IMR-90 (cell line): ENCODE results near the gene ADGRF1. TPM values are rescaled to one million over a fixed set of nuclear protein-coding genes. Genes with fewer than 3 reads are reported as not detected.

Experiments
- ATAC-seq: fragments of 200-7000 bp; cut with Tn5 transposase; 2 replicates; pipeline ENCODE4 v1.9.1; 2020; ENCODE audit warnings: low read depth, mild to moderate bottlenecking, moderate library complexity
- BruUV-seq: library from RNA; stranded (reverse); fragments of 400-500 nt; replicated peaks from 2 replicates; lab custom pipeline; 2021; lab: Mats Ljungman, UMichigan
- CTCF ChIA-PET: fragments of 300-600 bp; formaldehyde crosslinking; extraction: SDS; loops from one replicate; lab custom pipeline; 2021; ENCODE audit warnings: antibody characterized with exemption; lab: Yijun Ruan, JAX
- POLR2A ChIA-PET: fragments of 300-600 bp; sonication (Branson Sonifier 250); formaldehyde crosslinking; loops from one replicate; lab custom pipeline; 2022; ENCODE audit warnings: antibody characterized with exemption; ENCODE audit not compliant: unreplicated experiment; lab: Charles Lee
- DNase-seq: peaks from one replicate; pipeline ENCODE4 v3.0.0; 2013
- H2AFZ ChIP-seq: replicated peaks from 2 replicates; pipeline ENCODE3; 2013; ENCODE audit warnings: low read length, mild to moderate bottlenecking; ENCODE audit not compliant: poor library complexity
- H2AK5ac ChIP-seq: 2 replicates; pipeline ENCODE4 v1.6.1; 2013; ENCODE audit warnings: low read depth, low read length, inconsistent platforms
- H2AK9ac ChIP-seq: replicated peaks from 2 replicates; pipeline ENCODE3; 2013; ENCODE audit warnings: mild to moderate bottlenecking, low read depth, low read length, moderate library complexity; ENCODE audit not compliant: poor library complexity
- H2BK120ac ChIP-seq: 2 replicates; pipeline ENCODE4 v1.6.1; 2013; ENCODE audit warnings: low read depth, low read length, inconsistent platforms
- H2BK15ac ChIP-seq: 3 replicates; pipeline ENCODE4 v1.6.1; 2013; ENCODE audit warnings: low read depth, low read length, inconsistent platforms
- H2BK20ac ChIP-seq: 2 replicates; pipeline ENCODE4 v1.6.1; 2013; ENCODE audit warnings: low read depth, mild to moderate bottlenecking, inconsistent platforms, low read length, moderate library complexity
- H2BK5ac ChIP-seq: 2 replicates; pipeline ENCODE4 v1.6.1; 2013; ENCODE audit warnings: mild to moderate bottlenecking, low read depth, low read length, inconsistent platforms; ENCODE audit not compliant: poor library complexity, severe bottlenecking
- H3K14ac ChIP-seq: replicated peaks from 2 replicates; pipeline ENCODE4 v1.6.1; 2013; ENCODE audit warnings: low read depth, low read length, inconsistent platforms
- H3K18ac ChIP-seq: 2 replicates; pipeline ENCODE4 v1.6.1; 2013; ENCODE audit warnings: low read depth, low read length, control low read depth
- H3K23ac ChIP-seq: 2 replicates; pipeline ENCODE4 v1.6.1; 2013; ENCODE audit warnings: low read depth, low read length, inconsistent platforms
- H3K27ac ChIP-seq: 2 replicates; pipeline ENCODE4 v1.5.1; 2013; ENCODE audit warnings: mild to moderate bottlenecking, control low read depth, low read length; ENCODE audit not compliant: insufficient read depth
- H3K27me3 ChIP-seq: 2 replicates; pipeline ENCODE4 v1.6.1; 2013; ENCODE audit warnings: low read length; ENCODE audit not compliant: control insufficient read depth, insufficient read depth
- H3K36me3 ChIP-seq: 2 replicates; pipeline ENCODE4 v1.6.1; 2013; ENCODE audit warnings: low read length, mixed read lengths; ENCODE audit not compliant: control insufficient read depth, insufficient read depth
- H3K4ac ChIP-seq: 2 replicates; pipeline ENCODE4 v1.6.1; 2013; ENCODE audit warnings: low read depth, low read length, inconsistent platforms
- H3K4me1 ChIP-seq: 2 replicates; pipeline ENCODE4 v1.6.1; 2013; ENCODE audit warnings: low read length, mixed read lengths; ENCODE audit not compliant: control insufficient read depth, insufficient read depth
- H3K4me2 ChIP-seq: 2 replicates; pipeline ENCODE4 v1.6.1; 2013; ENCODE audit warnings: low read depth, mild to moderate bottlenecking, control low read depth, low read length, moderate library complexity
- H3K4me3 ChIP-seq: 2 replicates; pipeline ENCODE4 v1.5.1; 2013; ENCODE audit warnings: low read depth, mild to moderate bottlenecking, control low read depth, low read length, moderate library complexity; ENCODE audit not compliant: insufficient read depth
- H3K56ac ChIP-seq: 2 replicates; pipeline ENCODE4 v1.6.1; 2013; ENCODE audit warnings: low read length, inconsistent platforms; ENCODE audit not compliant: insufficient read depth; ENCODE audit errors: extremely low read depth
- H3K79me1 ChIP-seq, 2 experiments: 2 replicates each; pipeline ENCODE4 v1.6.1; 2013; ENCODE audit warnings: low read length in 2 of 2, inconsistent platforms in 1 of 2, low read depth in 1 of 2
- H3K9ac ChIP-seq: 2 replicates; pipeline ENCODE4 v1.6.1; 2013; ENCODE audit warnings: low read depth, low read length, control low read depth
- H3K9me1 ChIP-seq: 2 replicates; pipeline ENCODE4 v1.6.1; 2013; ENCODE audit warnings: low read length, inconsistent platforms; ENCODE audit not compliant: insufficient read depth
- H3K9me3 ChIP-seq: 2 replicates; pipeline ENCODE4 v1.6.1; 2013; ENCODE audit warnings: low read length; ENCODE audit not compliant: control insufficient read depth, insufficient read depth
- H4K20me1 ChIP-seq: 2 replicates; pipeline ENCODE4 v1.6.1; 2013; ENCODE audit warnings: low read length, inconsistent platforms; ENCODE audit not compliant: insufficient read depth
- H4K5ac ChIP-seq: 2 replicates; pipeline ENCODE4 v1.6.1; 2013; ENCODE audit warnings: mild to moderate bottlenecking, low read depth, low read length, control low read depth
- H4K8ac ChIP-seq, 2 experiments: 2 replicates each; pipeline ENCODE4 v1.6.1; 2013; ENCODE audit warnings: low read depth in 2 of 2, low read length in 2 of 2, control low read depth in 1 of 2, inconsistent platforms in 1 of 2
- H4K91ac ChIP-seq: 2 replicates; pipeline ENCODE4 v1.6.1; 2013; ENCODE audit warnings: low read depth, low read length, inconsistent platforms; ENCODE audit not compliant: insufficient read depth
- BHLHE40 ChIP-seq: fragments of 150-350 bp; IDR thresholded peaks from 2 replicates; pipeline ENCODE4 v1.6.1; 2016; ENCODE audit warnings: mild to moderate bottlenecking, low read depth, low read length
- CEBPB ChIP-seq: IDR thresholded peaks from 2 replicates; pipeline ENCODE4 v1.6.1; 2012; ENCODE audit warnings: low read depth, low read length, improper control_type of control experiment
- CHD1 ChIP-seq: IDR thresholded peaks from 2 replicates; pipeline ENCODE4 v1.6.1; 2012; ENCODE audit warnings: low read depth, low read length, improper control_type of control experiment
- ELK1 ChIP-seq: fragments of 150-350 bp; IDR thresholded peaks from 2 replicates; pipeline ENCODE4 v1.6.1; 2016; ENCODE audit warnings: low read depth, mild to moderate bottlenecking, low read length, moderate library complexity, borderline replicate concordance
- MAFK ChIP-seq: IDR thresholded peaks from 2 replicates; pipeline ENCODE4 v1.6.1; 2012; ENCODE audit warnings: low read depth, low read length, improper control_type of control experiment
- MXI1 ChIP-seq: IDR thresholded peaks from 2 replicates; pipeline ENCODE4 v1.6.1; 2012; ENCODE audit warnings: low read depth, mild to moderate bottlenecking, low read length, moderate library complexity, borderline replicate concordance
- NFE2L2 ChIP-seq: fragments of 150-350 bp; IDR thresholded peaks from 2 replicates; pipeline ENCODE4 v1.6.1; 2016; ENCODE audit warnings: low read depth, mild to moderate bottlenecking, low read length
- POLR2A ChIP-seq: IDR thresholded peaks from 2 replicates; pipeline ENCODE4 v1.6.1; 2012; ENCODE audit warnings: mild to moderate bottlenecking, low read depth, low read length
- RAD21 ChIP-seq: IDR thresholded peaks from 2 replicates; pipeline ENCODE4 v1.6.1; 2012; ENCODE audit warnings: low read length, improper control_type of control experiment
- RCOR1 ChIP-seq: IDR thresholded peaks from 2 replicates; pipeline ENCODE4 v1.6.1; 2012; ENCODE audit warnings: mild to moderate bottlenecking, low read length, improper control_type of control experiment; ENCODE audit not compliant: insufficient replicate concordance
- RFX5 ChIP-seq: IDR thresholded peaks from 2 replicates; pipeline ENCODE4 v1.8.0; 2012; ENCODE audit warnings: low read depth, mild to moderate bottlenecking, low read length, moderate library complexity
- SMC3 ChIP-seq: fragments of 150-350 bp; IDR thresholded peaks from 2 replicates; pipeline ENCODE4 v1.6.1; 2016; ENCODE audit warnings: low read depth, mild to moderate bottlenecking, antibody characterized with exemption, low read length, moderate library complexity
- WGBS, 2 experiments: methylation state at CpG; one replicate each; pipeline versions ENCODE4 v1.1.5 to v1.1.7; 2013; ENCODE audit warnings: missing lambda C conversion rate in 2 of 2; ENCODE audit not compliant: insufficient read length in 1 of 2; ENCODE audit errors: extremely low coverage in 2 of 2; 5-methylcytosine and 5-hydroxymethylcytosine counted together
- dilution Hi-C: fragments of 300-500 bp; cut with HindIII; formaldehyde crosslinking; loops from one replicate; pipeline ENCODE4 v1.14.3; 2018; ENCODE audit warnings: low sequenced_read_pairs; ENCODE audit not compliant: unreplicated experiment
- in situ Hi-C: fragments of 300-500 bp; cut with MboI; formaldehyde crosslinking; loops from 3 replicates; pipeline ENCODE4 v1.14.3; 2019; ENCODE audit warnings: low sequenced_read_pairs, inconsistent platforms, mixed read lengths
- intact Hi-C: fragments of 100-400 bp; cut with micrococcal nuclease; formaldehyde crosslinking; loops from 2 replicates; pipeline ENCODE4 v1.10.0; 2022
- polyA plus RNA-seq, 3 experiments: library from polyadenylated mRNA; depleted of rRNA; stranded (reverse); fragments of >200 nt; gene quantifications; 2 replicates each; pipeline ENCODE4 v1.2.3, GENCODE V29; 2012; ENCODE audit warnings: low replicate concordance in 1 of 3
- total RNA-seq: library from RNA; depleted of rRNA; stranded (reverse); fragments of >200 nt; gene quantifications from 2 replicates; pipeline ENCODE4 v1.2.3, GENCODE V29; 2012
- TF ChIP-seq, protein P1 (sequence below): fragments of 150-350 bp; IDR thresholded peaks from 2 replicates; pipeline ENCODE4 v1.6.1; 2017; ENCODE audit warnings: mild to moderate bottlenecking, antibody characterized with exemption, low read length, low read depth

ADGRF1 gene
- total and polyA plus RNA-seq, 2 of the 4 experiments (the other 2 are of a cell fraction), result not detected

DNA sequence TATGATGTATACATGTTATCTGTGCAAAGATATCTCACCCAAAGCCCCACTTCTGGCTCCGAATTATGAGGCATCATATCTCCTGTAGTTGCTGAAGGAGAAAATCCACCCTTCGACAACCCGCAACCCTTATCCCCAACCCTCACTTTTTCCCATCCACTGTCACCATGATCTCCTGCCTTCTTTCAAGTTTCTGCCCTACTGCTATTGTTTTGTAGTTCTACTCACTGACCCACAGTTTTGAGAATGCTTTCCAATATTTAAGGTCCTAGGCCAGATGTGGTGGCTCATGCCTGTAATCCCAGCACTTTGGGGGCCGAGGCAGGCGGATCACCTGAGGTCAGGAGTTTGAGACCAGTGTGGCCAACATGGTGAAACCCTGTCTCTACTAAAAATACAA lies 22.2 kb downstream of the ADGRF1 start:
- in situ Hi-C loops (no loop called here), dilution Hi-C loops (no loop called here), intact Hi-C loops (no loop called here)
- H2BK20ac ChIP-seq, result no peak overlapping the region
- H4K8ac ChIP-seq, result no peak overlapping the region
- H3K79me1 ChIP-seq, result no peaks in the 10 kb centered on the region
- WGBS, 2 experiments, result 63% methylated on average over 3 of the region's 5 CpGs; no CpG with 5 or more reads in 1 of the 2 experiments
- ATAC-seq, result no peak
- BruUV-seq, result no TSS peak
- no peak for TF ChIP-seq SMC3
- TF ChIP-seq, protein P1, sequence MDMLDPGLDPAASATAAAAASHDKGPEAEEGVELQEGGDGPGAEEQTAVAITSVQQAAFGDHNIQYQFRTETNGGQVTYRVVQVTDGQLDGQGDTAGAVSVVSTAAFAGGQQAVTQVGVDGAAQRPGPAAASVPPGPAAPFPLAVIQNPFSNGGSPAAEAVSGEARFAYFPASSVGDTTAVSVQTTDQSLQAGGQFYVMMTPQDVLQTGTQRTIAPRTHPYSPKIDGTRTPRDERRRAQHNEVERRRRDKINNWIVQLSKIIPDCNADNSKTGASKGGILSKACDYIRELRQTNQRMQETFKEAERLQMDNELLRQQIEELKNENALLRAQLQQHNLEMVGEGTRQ, result no peak
- no peak for TF ChIP-seq MXI1
- no peak for TF ChIP-seq RFX5
- TF ChIP-seq RAD21, result no peak
- TF ChIP-seq NFE2L2, result no peak
- TF ChIP-seq CHD1, result no peak
- TF ChIP-seq CEBPB, result no peak
- no peak for TF ChIP-seq BHLHE40
- TF ChIP-seq MAFK, result no peak
- TF ChIP-seq POLR2A, result no peak
- no peak for TF ChIP-seq RCOR1
- TF ChIP-seq ELK1, result no peak
- no peaks in the 10 kb centered on the region for H3K27me3 ChIP-seq
- ChIA-PET CTCF (no interaction called here), POLR2A (no interaction called here)
- H2AFZ ChIP-seq, result no peak overlapping the region
- no peak overlapping the region for H3K14ac ChIP-seq
- no peaks in the 10 kb centered on the region for H3K4me1 ChIP-seq
- H3K27ac ChIP-seq, result no peak overlapping the region
- no peak overlapping the region for H3K4me3 ChIP-seq
- no peak overlapping the region for H3K9ac ChIP-seq
- no peak overlapping the region for H3K23ac ChIP-seq
- no peak overlapping the region for H3K18ac ChIP-seq
- no peak overlapping the region for H3K4ac ChIP-seq
- no peaks in the 10 kb centered on the region for H3K36me3 ChIP-seq
- no peak for DNase-seq
- H2AK9ac ChIP-seq, result no peak overlapping the region
- no peak overlapping the region for H2AK5ac ChIP-seq
- no peak overlapping the region for H2BK15ac ChIP-seq
- H4K20me1 ChIP-seq, result no peaks in the 10 kb centered on the region
- H2BK120ac ChIP-seq, result no peak overlapping the region
- no peaks in the 10 kb centered on the region for H3K9me3 ChIP-seq
- no peaks in the 10 kb centered on the region for H3K9me1 ChIP-seq
- H3K56ac ChIP-seq, result no peak overlapping the region
- H2BK5ac ChIP-seq, result no peak overlapping the region
- H4K5ac ChIP-seq, result no peak overlapping the region
- no peak overlapping the region for H3K4me2 ChIP-seq
- no peak overlapping the region for H4K91ac ChIP-seq
